Activated B cell treated with CpG ODN at 0.5 μM for 24 hours (primary cell): Measurements from ENCODE around the gene ADPRHL1. TPM values are rescaled to one million over a fixed set of nuclear protein-coding genes. Genes with fewer than 3 reads are reported as not detected.
A peak's percentile ranks its signal among the peaks of the same experiment; 100 is the strongest.

ENCODE experiments used
- ATAC-seq: fragments of 200-7000 bp; cut with Tn5 transposase; one replicate; pipeline ENCODE4 v1.10.0; 2021; ENCODE audit warnings: low read depth, mild to moderate bottlenecking, moderate library complexity
- CTCF ChIA-PET: fragments of 350-600 bp; sonication (Branson Sonifier 250); formaldehyde crosslinking; loops from one replicate; lab custom pipeline; 2021; ENCODE audit warnings: antibody characterized with exemption; lab: Charles Lee
- POLR2A ChIA-PET: fragments of 350-600 bp; sonication (Branson Sonifier 250); formaldehyde crosslinking; loops from one replicate; lab custom pipeline; 2021; ENCODE audit warnings: antibody characterized with exemption; lab: Charles Lee
- DNase-seq: peaks from one replicate; pipeline ENCODE4 v3.0.0; 2022
- H3K27ac Mint-ChIP-seq: one replicate; pipeline ENCODE4 v1.8.0; 2020; ENCODE audit warnings: mixed read lengths
- H3K27me3 Mint-ChIP-seq: one replicate; pipeline ENCODE4 v1.8.0; 2021; ENCODE audit warnings: mixed read lengths
- H3K36me3 Mint-ChIP-seq: one replicate; pipeline ENCODE4 v1.8.0; 2021; ENCODE audit warnings: low read depth, mixed read lengths
- H3K4me1 Mint-ChIP-seq: one replicate; pipeline ENCODE4 v1.8.0; 2021; ENCODE audit warnings: mixed read lengths
- H3K4me3 Mint-ChIP-seq: one replicate; pipeline ENCODE4 v1.8.0; 2020; ENCODE audit warnings: mild to moderate bottlenecking, mixed read lengths
- H3K9me3 Mint-ChIP-seq: one replicate; pipeline ENCODE4 v1.8.0; 2020; ENCODE audit warnings: mixed read lengths
- CTCF ChIP-seq: fragments of 200-600 bp; IDR thresholded peaks from one replicate; pipeline ENCODE4 v1.8.0; 2022; ENCODE audit warnings: antibody characterized with exemption, mild to moderate bottlenecking
- intact Hi-C: fragments of 100-400 bp; cut with micrococcal nuclease; formaldehyde crosslinking; loops from one replicate; pipeline ENCODE4 v1.15.1; 2024
- total RNA-seq: library from RNA; stranded (reverse); gene quantifications from 2 replicates; pipeline ENCODE4 v1.2.3, GENCODE V29; 2022

The ADPRHL1 gene
- total RNA-seq, 1 donor from 2014 or later, result 0.84 TPM

GRCh38 chr13:113490496-113491417, 37.5 kb upstream of the ADPRHL1 start, which contains the start of gene DCUN1D2:
Gene DCUN1D2, minus strand, starts transcription at chr13:113490711. Its CDS starts 42 bp downstream, at chr13:113490669.
- H3K9me3 Mint-ChIP-seq, result no peaks in the 10 kb centered on the region
- ATAC-seq (peak; percentile 90), DNase-seq (peak; percentile 91)
- CTCF ChIA-PET, result no interaction called here
- POLR2A ChIA-PET, result interaction anchor here (1.8 kb wide), 1 partner anchor 281 kb away, joined by 8 read pairs; the partner anchor contains the start of genes CUL4A and PCID2
- peaks cover 16% of the 10 kb centered on the region for H3K36me3 Mint-ChIP-seq
- TF ChIP-seq CTCF, result no peak
- H3K27me3 Mint-ChIP-seq, result no peaks in the 10 kb centered on the region
- H3K27ac Mint-ChIP-seq, result peak within 1 kb of the TSS; percentile 77
- peaks cover 52% of the 10 kb centered on the region for H3K4me1 Mint-ChIP-seq
- peak within 1 kb of the TSS; percentile 90 for H3K4me3 Mint-ChIP-seq
- intact Hi-C loops, result loop anchor here (1.0 to 5.0 kb wide), 6 partner anchors 44 to 622 kb away; partner anchors contain the start of genes CUL4A, LAMP1 and PCID2

GRCh38 chr13:113489549-113490495, 36.5 kb upstream of the ADPRHL1 start:
- H3K27me3 Mint-ChIP-seq, result no peaks in the 10 kb centered on the region
- ATAC-seq, result peak; percentile 7
- H3K9me3 Mint-ChIP-seq, result no peaks in the 10 kb centered on the region
- H3K36me3 Mint-ChIP-seq, result peaks cover 7% of the 10 kb centered on the region
- peaks cover 52% of the 10 kb centered on the region for H3K4me1 Mint-ChIP-seq
- TF ChIP-seq CTCF, result no peak
- intact Hi-C loops, result loop anchor here (1.0 to 5.0 kb wide), 6 partner anchors 43 to 622 kb away; partner anchors contain the start of genes CUL4A, LAMP1 and PCID2
- peak overlapping the region; percentile 90 for H3K4me3 Mint-ChIP-seq
- DNase-seq, result no peak
- POLR2A ChIA-PET, result interaction anchor here (0.6 to 1.8 kb wide), 2 partner anchors 39 to 281 kb away, joined by 5 to 8 read pairs; partner anchors contain the start of genes CUL4A and PCID2
- H3K27ac Mint-ChIP-seq, result peak overlapping the region; percentile 77
- CTCF ChIA-PET, result no interaction called here

DNA sequence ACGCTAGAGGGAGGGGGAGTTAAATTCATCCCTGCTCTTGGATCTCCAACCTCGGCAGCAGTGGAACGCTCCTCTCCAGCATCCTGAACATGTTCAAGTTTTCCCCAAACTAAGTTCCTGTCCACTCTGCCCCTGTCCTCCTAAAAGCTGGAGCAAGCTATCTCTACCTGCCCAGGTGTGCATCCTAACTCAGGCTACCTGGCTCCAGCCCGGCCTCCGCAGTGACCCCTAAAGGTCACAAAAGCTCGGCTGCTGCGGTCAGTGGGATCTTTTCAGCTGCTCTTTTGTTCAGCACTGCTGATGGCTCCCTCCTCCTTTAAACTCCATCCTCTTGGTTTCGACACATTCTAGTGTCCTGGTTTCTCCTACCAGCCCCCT, 35.9 kb upstream of the ADPRHL1 start:
- no peaks in the 10 kb centered on the region for H3K9me3 Mint-ChIP-seq
- no peak for ATAC-seq
- CTCF ChIA-PET, result no interaction called here
- POLR2A ChIA-PET, result interaction anchor here (1.8 kb wide), 1 partner anchor 280 kb away, joined by 8 read pairs; the partner anchor contains the start of genes CUL4A and PCID2
- H3K36me3 Mint-ChIP-seq, result peaks cover 5% of the 10 kb centered on the region
- TF ChIP-seq CTCF, result no peak
- intact Hi-C loops, result no loop called here
- H3K4me3 Mint-ChIP-seq, result peak overlapping the region; percentile 90
- H3K27ac Mint-ChIP-seq, result peak overlapping the region; percentile 77
- no peaks in the 10 kb centered on the region for H3K27me3 Mint-ChIP-seq
- no peak for DNase-seq
- peaks cover 50% of the 10 kb centered on the region for H3K4me1 Mint-ChIP-seq

- Mint-ChIP-seq H3K9me3 (no peaks in the 10 kb centered on the region), H3K4me1 (peaks cover 41% of the 10 kb centered on the region), H3K4me3 (peak overlapping the region; percentile 39), H3K27ac (no peak overlapping the region), H3K27me3 (no peaks in the 10 kb centered on the region), H3K36me3 (peaks cover 3% of the 10 kb centered on the region)
- ChIA-PET CTCF (no interaction called here), POLR2A (no interaction called here)
- no peak for TF ChIP-seq CTCF
- intact Hi-C loops, result no loop called here
- DNase-seq (no peak), ATAC-seq (no peak)
Measured at GRCh38 chr13:113488283-113488682, 35.0 kb upstream of the ADPRHL1 start.
